HK-2 (cell line): Measurements from ENCODE around the gene CECR2.
"Not testable (repeated sequence)": the region's sequence is repeated elsewhere in the genome, so short reads cannot be mapped to it uniquely, and the experiment has no call there.

ENCODE experiments used
- DNase-seq: peaks from one replicate; pipeline ENCODE4 v3.0.0-alpha.2; 2018; ENCODE audit not compliant: unreplicated experiment

CECR2 gene

GRCh38 chr22:17402293-17402692, 33.0 kb downstream of the CECR2 start:
- DNase-seq: no peak

GRCh38 chr22:17403906-17404305, 34.6 kb downstream of the CECR2 start:
- DNase-seq: peak; percentile 16

GRCh38 chr22:17407643-17408042, 38.4 kb downstream of the CECR2 start:
- DNase-seq: no peak

GRCh38 chr22:17410576-17410975, 41.3 kb downstream of the CECR2 start:
- no peak for DNase-seq

- DNase-seq: no peak
Observed at GRCh38 chr22:17411213-17411612, 42.0 kb downstream of the CECR2 start.

- DNase-seq: no peak
Observed at GRCh38 chr22:17412232-17412631, 43.0 kb downstream of the CECR2 start.

GRCh38 chr22:17418890-17419324, 49.6 kb downstream of the CECR2 start:
- DNase-seq: no peak

- DNase-seq: no peak
Observed at GRCh38 chr22:17419348-17419747, 50.1 kb downstream of the CECR2 start.

- no peak for DNase-seq
Observed at GRCh38 chr22:17422736-17423343, 53.6 kb downstream of the CECR2 start.

GRCh38 chr22:17423616-17424015, 54.4 kb downstream of the CECR2 start:
- DNase-seq: no peak

- DNase-seq: not testable (repeated sequence)
Observed at GRCh38 chr22:17427528-17427927, 58.3 kb downstream of the CECR2 start.

- no peak for DNase-seq
Observed at GRCh38 chr22:17429516-17429915, 60.3 kb downstream of the CECR2 start.

- DNase-seq: no peak
Observed at GRCh38 chr22:17430412-17430811, 61.2 kb downstream of the CECR2 start.

GRCh38 chr22:17431179-17431578, 61.9 kb downstream of the CECR2 start:
- no peak for DNase-seq

- no peak for DNase-seq
Observed at GRCh38 chr22:17434856-17435255, 65.6 kb downstream of the CECR2 start.

- DNase-seq: no peak
Observed at GRCh38 chr22:17435375-17435774, 66.1 kb downstream of the CECR2 start.

GRCh38 chr22:17436382-17436980, 67.2 kb downstream of the CECR2 start:
- no peak for DNase-seq

GRCh38 chr22:17436981-17437412, 67.7 kb downstream of the CECR2 start:
- DNase-seq: no peak

GRCh38 chr22:17438026-17438425, 68.8 kb downstream of the CECR2 start:
- no peak for DNase-seq

GRCh38 chr22:17441326-17441725, 72.1 kb downstream of the CECR2 start:
- no peak for DNase-seq

- no peak for DNase-seq
Observed at GRCh38 chr22:17443405-17444203, 74.3 kb downstream of the CECR2 start.

GRCh38 chr22:17444204-17444504, 74.9 kb downstream of the CECR2 start:
- no peak for DNase-seq

GRCh38 chr22:17446698-17447097, 77.4 kb downstream of the CECR2 start:
- no peak for DNase-seq
